Left ventricle myocardium superior (tissue), 1 donor: Measurements from ENCODE around the gene SCAPER. TPM values are rescaled to one million over a fixed set of nuclear protein-coding genes. Genes with fewer than 3 reads are reported as not detected.

Experiments
- ATAC-seq: fragments of 200-7000 bp; cut with Tn5 transposase; one replicate; pipeline ENCODE4 v1.9.1; 2020; ENCODE audit warnings: mild to moderate bottlenecking, moderate library complexity
- DNase-seq: peaks from one replicate; pipeline ENCODE4 v3.0.0-alpha.2; 2020
- intact Hi-C: fragments of 100-400 bp; cut with micrococcal nuclease; formaldehyde crosslinking; loops from one replicate; pipeline ENCODE4 v1.11.0; 2022
- total RNA-seq: library from RNA; stranded (reverse); fragmentation: NEBNext Ultra II Directional; extraction: Animal tissue kit (Norgen Biotek cat#: 25700); gene quantifications from one replicate; pipeline ENCODE4 v1.2.1, GENCODE V29; 2021
- donor health status: DM: no; HTN: yes; CAD: no; lungs with severe emphysema.

Gene SCAPER
- total RNA-seq, 1 donor from 2014 or later: 54.9 TPM

DNA sequence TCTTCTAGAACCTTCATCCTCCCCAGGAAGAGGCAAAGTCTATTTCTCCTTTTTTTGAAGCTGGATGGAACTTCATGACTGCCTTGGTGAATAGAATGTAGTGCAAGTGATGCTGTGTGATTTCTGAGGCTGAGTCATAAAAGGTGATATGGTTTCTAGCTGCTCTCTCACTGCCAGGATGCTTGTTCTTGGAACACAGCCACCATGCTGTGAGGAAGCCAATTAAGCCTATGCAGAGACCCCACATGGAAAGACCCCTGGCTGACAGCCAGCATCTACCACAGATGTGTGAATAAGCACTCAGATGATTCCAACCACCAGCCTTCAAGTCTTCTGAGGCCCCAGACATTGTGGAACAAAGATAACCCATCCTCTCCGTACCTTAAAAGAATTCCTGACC, 511.5 kb downstream of the SCAPER start:
- ATAC-seq (no peak), DNase-seq (no peak)
- intact Hi-C loops: no loop called here

DNA sequence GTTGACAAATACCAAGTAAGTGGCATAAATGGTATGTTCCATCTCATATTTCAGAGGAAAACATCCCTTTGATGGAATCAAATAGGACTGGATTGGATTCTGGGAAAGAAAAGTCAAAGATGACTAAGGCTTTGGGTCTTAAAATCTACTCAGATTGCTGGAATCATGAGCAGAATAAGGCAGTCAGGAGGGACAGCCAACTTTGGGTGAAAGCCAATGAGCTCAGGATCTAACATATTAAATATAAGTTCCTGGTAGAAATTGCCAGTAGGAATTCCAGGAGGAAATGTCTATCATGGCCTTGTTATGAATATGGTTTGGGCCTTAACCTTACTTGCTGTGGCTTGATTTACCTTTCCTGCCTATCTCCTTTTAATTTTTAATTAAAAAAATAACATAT, 513.3 kb downstream of the SCAPER start:
- intact Hi-C loops: no loop called here
- ATAC-seq: no peak

DNA sequence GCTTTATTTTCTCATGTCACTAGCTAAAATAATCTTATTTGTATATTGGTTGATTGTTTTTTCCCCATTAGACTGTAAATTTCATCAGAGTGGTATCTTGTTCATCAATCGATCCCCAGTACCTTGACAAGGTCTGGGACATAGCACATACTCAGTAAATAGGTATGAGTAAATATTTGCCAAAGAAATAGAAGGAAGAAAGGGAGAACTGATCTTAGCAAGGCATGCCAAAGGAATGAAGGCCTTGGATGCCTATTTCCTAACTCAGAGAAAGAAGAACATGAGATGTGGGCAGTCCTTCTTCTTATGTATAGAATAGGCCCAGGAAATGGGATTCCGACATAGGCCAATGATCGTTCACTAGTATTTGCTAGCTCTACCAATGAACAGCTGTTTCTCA, 513.8 kb downstream of the SCAPER start:
- ATAC-seq: no peak
- no peak for DNase-seq
- intact Hi-C loops: no loop called here

More for the DNA sequence above, 513.3 kb downstream of the SCAPER start:
- no peak for DNase-seq

DNA sequence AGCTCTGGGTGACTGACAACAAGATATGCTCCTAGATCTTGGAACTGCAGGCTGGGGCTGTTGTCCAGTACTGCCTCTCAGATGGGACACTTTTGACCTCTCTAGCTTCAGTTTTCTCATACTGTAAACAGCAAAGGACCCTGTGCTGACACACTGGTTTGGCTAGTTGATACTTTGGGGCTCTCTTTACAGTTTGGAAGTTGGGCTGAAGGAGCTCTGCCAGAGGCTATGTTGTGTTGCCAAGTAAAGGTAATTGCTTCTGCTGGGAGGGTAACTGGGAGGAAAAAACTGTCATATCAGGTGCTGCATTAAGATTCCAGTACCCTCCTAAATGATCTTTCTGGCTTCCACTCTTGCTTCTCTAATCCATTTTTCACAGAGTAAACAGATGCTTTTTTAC, 514.6 kb downstream of the SCAPER start:
- ATAC-seq: no peak

DNA sequence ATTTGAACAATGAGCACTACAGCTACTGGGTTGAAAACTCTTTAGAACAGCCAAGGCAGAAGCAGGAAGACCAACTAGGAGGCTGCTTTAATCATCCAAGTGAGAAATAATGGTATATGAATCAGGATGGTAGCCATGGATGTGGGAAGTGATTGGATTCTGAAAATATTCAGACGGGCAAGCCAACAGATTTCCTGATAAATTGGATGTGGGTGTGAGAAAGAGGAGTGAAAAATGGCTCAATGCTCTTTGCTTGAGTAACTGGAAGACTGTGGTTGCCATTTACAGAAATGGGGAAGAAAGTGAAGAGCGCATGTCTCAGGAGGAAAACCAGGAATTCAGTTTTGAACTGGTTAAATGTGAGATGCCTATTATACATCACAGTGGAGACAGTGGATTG, 518.2 kb downstream of the SCAPER start:
- ATAC-seq: no peak
- intact Hi-C loops: no loop called here
- DNase-seq: no peak

More for the DNA sequence above, 514.6 kb downstream of the SCAPER start:
- DNase-seq: no peak
- intact Hi-C loops: no loop called here

DNA sequence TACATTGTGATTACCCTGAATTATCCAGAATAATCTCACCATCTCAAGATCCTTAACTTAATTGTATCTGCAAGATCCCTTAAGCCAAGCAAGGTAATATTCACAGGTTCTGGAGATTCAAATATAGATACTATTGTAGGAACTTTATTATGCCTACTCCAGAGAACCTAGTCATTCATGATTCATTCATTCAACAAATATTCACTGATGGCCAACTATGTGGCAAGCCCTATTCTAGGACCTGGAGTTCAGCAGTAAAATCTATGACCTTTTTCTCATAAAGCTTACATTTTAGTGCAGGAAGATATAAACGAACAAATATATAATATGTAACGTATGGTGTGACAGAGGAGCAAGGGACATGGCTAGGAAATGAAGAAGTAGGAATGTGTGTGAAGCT, 519.0 kb downstream of the SCAPER start:
- DNase-seq (no peak), ATAC-seq (no peak)
- intact Hi-C loops: no loop called here

DNA sequence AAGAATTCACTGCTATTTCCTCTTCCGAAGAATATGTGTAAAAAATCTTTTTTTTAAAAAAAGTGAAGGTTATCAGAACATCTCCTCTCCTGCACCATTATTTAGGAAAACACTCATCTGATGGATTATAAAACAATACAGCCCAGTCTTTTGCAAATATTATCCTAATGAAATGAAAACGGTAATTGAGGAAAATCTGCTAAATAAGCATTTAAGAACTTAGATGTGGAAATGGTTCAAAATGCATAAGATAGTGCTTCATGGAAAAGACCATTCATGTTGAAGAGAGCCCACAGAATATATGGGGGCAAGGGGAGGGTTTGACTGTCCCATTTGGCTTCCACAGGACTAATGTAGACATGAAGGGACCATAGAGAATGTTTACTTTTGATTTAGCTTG, 520.7 kb downstream of the SCAPER start:
- ATAC-seq (no peak), DNase-seq (no peak)
- intact Hi-C loops: no loop called here

DNA sequence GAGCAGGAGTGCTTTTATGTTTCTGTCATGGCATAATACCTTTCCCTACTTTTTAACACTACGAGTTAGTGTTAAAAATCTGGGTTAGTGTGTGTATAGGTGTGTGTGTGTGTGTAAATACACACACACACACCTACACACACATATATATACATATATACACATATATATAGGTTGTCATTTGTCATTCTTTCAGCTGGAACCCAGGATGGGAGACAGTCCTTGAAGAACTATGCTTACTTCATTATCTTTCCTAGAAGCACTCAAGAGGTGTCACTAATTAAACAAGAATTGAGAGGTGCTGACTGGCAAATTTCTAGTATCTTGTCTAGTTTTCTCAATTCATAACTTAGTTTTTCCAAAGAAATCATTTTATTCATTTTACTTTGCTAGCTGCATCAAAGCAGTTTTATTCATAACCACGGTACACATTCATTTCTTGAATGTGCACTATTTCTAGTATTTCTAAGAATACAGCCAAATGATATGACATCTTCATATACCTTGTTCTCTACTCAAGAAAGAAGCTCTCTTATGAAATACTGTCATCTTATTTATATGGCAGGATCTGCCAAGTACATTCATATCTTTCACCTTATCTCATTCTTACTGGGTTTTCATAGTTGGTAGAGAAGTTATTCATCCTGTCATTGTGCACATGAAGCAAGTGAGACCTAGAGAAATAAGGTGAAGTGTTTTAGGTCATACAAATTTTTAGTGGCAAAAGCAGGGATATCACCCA, 522.0 kb downstream of the SCAPER start:
- ATAC-seq: no peak
- DNase-seq: no peak
- intact Hi-C loops: no loop called here

DNA sequence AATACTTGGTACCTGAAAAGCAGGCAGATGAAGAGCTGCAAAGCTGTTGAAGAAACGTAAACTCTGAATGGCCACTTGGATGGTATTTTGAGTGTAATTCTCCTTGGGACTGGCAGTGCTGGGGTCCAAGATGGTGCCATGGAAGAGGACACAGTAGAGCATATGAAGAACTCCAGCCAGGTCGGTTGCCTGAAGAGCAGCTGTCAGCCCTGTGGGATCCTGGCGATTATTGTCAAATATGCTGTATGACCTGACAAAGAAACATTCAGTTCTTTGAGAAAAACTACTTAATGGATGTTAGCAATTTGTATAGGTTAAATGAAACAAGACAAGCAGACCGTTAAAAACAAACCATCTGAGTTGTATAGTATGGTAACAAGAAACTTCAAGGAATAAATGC, 523.8 kb downstream of the SCAPER start:
- ATAC-seq: no peak
- intact Hi-C loops: no loop called here
- no peak for DNase-seq

DNA sequence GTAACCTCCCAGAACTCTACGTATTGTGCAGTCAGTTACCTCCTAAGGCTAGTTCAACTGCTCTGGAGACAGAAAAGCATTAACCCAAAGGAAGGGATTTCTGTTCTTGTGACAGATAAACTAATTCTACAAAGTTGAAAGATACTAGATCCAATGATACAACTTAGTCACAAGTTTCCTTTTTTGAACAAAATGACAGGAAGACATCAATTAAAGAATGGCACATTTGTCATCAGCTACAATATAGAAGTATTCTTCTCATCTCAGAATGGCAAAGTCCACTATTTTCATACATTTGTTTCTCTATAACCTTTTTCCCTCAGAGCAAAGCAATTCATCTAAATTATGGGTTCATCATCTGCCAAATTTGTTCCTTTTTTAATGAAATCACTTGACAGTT, 524.9 kb downstream of the SCAPER start:
- ATAC-seq (no peak), DNase-seq (no peak)
- intact Hi-C loops: no loop called here

DNA sequence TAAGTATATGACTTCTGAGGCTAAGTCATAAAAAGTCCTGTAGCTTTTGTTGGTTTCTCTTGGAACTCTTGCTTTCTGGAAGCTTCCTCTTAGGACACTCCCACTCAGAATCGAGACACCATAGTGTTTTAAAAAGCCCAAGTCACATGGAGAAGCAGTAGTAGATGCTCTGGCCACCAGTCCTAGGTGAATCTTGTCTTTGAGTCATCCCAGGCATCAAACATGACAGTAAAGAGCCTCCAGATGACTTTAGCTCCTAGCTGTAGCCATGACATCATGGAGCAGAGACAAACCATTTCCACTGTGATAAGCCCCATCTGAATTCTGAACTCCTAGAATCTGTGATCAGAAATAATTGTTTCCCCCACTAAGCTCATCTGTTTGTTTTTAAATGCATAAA, 526.4 kb downstream of the SCAPER start:
- ATAC-seq (no peak), DNase-seq (no peak)
- intact Hi-C loops: no loop called here

DNA sequence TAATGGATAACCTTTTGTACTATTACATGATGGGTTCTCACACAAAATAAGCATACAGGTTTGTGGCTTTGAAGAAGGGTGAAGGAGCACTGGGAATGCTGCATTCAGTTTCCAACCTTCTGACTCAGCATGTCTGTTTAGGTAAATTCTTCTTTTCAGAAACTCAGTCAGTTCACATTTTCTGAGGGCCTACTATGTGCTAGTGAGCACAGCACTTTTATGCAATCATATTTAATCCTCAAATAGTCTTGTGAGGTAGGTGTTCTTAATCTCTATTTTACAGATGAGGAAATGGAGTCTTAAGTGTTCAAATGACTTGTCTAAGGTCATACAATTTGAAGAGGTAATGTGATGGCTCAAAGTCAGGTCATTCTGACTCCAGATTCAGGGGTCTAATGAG, 527.4 kb downstream of the SCAPER start:
- ATAC-seq (no peak), DNase-seq (no peak)
- intact Hi-C loops: no loop called here

DNA sequence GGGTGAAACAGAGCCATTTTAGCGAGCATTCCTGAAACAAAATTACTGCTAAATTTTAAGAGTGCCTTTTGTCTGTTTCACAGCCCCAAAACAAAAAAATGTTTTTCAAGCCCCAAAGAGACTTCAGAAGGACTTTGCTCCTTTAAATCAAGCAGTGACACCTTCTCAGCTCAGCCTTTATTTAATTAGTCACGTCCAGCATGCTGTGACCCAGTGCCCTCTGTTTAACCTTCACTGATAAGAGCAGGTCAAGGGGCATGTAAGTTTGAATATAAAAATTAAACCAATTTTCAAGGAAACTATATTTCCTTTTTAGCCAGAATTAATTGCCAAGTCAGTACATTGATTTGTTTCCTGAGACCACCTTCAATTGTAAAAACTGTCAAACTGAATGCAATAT, 527.9 kb downstream of the SCAPER start:
- DNase-seq (no peak), ATAC-seq (no peak)
- intact Hi-C loops: no loop called here

DNA sequence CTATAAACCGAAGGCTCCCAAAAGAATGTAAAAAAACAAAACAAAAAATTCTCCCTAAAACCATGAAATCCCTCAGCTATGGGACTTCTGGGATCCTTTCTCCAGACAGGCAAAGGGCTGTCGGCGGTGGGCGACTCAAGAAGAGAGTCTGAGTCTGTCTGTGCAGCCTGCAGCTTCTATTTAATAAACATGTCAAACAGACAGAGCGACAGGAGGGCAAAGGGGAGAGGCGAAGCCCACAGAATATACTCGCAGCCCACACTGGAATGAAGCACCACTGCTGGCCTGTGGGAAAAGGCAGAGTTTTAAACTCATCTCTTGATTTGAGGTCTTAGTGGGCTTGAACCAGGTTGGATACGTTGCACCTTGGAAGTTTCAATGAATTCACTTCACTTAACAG, 528.3 kb downstream of the SCAPER start:
- DNase-seq: no peak
- no peak for ATAC-seq
- intact Hi-C loops: no loop called here

DNA sequence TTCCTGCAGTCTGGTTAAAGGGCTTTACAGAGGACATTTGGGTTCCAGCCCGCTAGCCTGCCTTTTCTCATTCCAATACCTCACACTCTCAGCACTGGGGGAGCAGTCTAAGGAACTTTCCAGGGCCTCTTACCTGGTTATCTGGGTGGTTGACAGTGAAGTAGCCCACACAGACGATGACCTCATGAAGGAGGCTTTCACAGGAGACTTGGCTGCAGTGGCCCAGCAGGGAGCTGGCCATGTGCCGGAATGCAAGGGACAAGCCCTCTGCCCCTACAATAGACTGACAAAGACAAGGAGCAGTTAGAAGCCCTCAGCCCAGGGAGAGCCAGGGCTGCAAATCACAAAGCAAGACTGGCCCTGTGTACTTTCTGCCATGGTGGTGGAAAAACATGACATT, 529.1 kb downstream of the SCAPER start:
- ATAC-seq: peak; percentile 77
- intact Hi-C loops: no loop called here
- no peak for DNase-seq

DNA sequence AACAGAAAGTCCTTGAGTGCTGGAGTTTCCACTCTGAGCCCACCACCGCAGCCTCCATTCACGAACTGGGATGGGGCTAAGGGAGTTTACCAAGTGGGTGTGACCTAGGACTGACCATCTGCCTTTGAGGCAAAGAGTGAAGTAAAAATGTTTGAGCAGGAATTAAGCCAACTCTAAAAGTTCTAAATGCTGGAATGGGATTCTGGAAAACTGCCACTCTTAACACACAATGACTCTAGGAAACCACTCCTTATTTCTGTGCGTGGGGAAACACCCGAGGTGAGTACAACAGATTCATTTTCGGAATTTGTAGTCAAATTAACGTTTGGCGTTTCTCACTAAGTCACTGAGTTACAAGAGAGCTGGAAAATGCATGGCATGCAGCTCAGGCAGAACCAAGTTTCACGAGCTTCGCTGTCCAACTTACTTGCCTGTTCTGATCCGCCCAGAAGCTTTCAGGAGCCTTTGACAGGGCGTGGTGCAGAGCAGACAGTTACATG, 537.0 kb downstream of the SCAPER start:
- ATAC-seq (peak; percentile 47), DNase-seq (no peak)
- intact Hi-C loops: no loop called here

DNA sequence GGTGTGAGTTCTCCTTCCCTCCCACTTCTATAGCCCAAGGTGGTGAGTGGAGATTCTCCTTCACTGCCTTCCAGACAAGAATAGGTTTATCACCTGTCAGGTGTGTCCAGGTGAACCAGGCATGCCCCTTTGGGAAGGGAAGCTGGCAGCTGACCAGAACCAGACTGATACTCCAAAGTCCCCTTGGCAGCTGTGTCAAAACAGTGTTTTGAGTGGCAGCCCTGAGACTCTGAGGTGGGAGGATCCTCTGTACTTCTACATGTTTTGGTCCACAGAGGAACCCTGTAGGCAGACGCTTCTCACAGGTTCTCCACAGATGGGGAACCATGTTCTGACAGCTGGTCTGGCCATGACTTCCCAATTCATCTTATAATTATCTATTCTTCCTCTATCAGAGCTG, 538.4 kb downstream of the SCAPER start:
- intact Hi-C loops: no loop called here
- no peak for DNase-seq
- no peak for ATAC-seq

DNA sequence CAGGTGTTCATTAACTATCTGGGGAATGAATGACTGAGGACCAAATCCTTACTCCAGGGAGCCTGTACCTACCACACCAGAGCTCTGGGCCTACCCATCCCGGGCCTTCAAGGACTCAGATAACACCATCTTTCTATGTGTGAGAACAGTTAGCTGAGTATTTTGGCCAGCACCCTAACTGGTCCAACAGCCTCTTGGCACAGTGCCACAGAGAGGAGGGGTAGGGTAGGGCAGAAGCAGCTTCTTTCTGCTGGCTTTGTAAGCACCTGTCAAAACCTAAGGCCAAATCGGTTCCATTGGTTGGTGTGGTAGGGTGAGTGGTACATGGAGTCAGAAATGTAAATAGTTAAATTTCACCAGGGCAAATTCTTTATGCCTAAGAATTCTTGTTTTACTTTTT, 541.9 kb downstream of the SCAPER start:
- no peak for ATAC-seq
- intact Hi-C loops: no loop called here
- DNase-seq: no peak

DNA sequence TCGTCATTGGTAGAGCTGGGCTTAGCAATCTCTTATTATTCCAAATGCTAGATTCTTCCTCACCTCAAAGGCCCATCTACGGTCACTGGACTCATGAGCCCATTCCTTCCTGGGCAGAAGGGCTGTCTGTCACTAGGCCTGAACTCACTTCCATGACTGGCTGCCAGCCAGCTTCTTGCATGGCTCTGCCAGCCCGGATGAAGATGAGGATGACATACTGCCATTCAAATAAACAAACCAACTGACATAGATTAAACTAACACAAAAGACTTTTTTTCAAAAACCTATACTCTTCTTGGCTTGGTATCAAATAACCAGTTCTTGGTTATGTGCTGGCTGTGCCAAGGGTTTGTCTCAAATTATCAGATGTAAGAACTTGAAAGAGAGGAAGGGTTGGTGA, 544.7 kb downstream of the SCAPER start:
- intact Hi-C loops: no loop called here
- no peak for DNase-seq
- ATAC-seq: no peak

DNA sequence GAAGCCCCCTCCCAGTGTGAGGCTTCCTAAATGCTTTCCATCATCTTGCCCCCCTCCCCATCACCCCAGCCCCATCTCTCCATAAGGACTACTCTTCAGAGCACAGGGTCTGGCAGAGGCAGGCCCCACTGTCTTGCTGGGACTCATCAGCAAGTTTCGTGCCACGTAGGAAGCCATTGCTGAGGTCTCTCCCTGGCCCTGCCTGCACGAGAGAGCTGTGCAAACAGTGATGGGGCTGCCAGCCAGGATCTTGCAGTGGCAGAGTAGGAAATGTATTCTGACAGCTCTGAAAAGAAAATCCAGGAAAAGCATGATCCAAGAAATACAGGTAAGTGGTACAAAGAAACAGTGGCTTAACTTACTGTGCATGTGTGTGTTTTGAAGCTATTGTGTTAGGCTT, 546.0 kb downstream of the SCAPER start:
- intact Hi-C loops: no loop called here
- ATAC-seq (no peak), DNase-seq (no peak)

DNA sequence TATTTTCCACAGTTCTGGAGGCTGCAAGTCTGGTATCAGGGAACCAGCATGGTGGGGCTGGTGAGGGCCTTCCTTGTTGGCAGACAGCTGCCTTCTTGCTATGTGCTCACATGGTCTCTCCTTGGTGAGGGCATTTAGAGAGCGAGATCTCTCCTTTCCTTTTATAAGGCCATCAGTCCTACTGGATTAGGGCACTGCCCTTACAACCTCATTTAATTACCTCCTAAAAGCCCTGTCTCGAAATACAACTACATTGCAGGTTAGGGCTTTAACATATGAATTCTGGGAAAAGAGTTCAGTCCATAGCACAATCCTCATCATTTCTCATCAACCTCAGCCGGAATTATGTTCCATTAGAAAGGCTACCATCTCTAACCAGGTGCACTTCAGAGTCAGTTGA, 546.7 kb downstream of the SCAPER start:
- ATAC-seq (no peak), DNase-seq (no peak)
- intact Hi-C loops: no loop called here
